ENCODE measurements around the gene MMP14. TPM values are rescaled to one million over a fixed set of nuclear protein-coding genes. Genes with fewer than 3 reads are reported as not detected.
A peak's percentile ranks its signal among the peaks of the same experiment; 100 is the strongest.

Gene MMP14
- total and polyA plus RNA-seq, 2 of the 13 experiments (the other 11 are each of a cell fraction or from before 2014, with no cell fraction given), result 5.2 to 9.8 TPM

DNA sequence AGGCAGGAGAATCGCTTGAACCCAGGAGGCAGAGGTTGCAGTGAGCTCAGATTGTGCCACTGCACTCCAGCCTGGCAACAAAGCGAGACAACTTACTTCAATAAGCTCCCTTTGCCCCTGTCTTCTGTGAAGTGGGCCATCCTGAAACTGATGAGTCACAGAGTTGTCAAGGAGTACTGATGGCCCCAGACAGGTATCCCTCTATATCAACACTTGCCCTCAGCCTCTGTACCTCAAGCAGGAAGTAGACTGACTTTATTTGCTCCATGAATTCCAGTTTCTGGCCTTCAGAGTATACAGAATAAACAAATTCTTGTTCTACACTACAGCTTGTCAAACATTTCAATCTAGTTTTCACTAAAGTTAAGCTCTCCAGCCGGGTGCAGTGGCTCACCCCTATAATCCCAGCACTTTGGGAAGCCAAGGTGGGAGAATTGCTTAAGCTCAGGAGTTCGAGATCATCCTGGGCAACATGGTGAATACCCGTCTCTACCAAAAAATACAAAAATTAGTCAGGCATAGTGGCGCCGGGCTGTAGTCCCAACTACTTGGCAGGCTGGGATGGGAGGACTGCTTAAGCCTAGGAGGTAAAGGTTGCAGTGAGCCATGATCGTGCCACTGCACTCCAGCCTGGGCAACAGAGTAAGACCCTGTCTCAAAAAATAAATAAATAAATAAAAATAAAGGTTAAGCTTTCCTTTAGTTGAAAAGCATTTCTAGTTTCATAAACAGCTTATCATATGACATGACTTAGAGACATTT lies 18.8 kb downstream of the MMP14 start (continued):
- TF ChIP-seq, protein P1, sequence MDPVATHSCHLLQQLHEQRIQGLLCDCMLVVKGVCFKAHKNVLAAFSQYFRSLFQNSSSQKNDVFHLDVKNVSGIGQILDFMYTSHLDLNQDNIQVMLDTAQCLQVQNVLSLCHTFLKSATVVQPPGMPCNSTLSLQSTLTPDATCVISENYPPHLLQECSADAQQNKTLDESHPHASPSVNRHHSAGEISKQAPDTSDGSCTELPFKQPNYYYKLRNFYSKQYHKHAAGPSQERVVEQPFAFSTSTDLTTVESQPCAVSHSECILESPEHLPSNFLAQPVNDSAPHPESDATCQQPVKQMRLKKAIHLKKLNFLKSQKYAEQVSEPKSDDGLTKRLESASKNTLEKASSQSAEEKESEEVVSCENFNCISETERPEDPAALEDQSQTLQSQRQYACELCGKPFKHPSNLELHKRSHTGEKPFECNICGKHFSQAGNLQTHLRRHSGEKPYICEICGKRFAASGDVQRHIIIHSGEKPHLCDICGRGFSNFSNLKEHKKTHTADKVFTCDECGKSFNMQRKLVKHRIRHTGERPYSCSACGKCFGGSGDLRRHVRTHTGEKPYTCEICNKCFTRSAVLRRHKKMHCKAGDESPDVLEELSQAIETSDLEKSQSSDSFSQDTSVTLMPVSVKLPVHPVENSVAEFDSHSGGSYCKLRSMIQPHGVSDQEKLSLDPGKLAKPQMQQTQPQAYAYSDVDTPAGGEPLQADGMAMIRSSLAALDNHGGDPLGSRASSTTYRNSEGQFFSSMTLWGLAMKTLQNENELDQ (CRISPR knock-in tag; IDR thresholded peaks at IDR 0.05; ENCODE audit: borderline replicate concordance), result no peak
- TF ChIP-seq, protein P2, sequence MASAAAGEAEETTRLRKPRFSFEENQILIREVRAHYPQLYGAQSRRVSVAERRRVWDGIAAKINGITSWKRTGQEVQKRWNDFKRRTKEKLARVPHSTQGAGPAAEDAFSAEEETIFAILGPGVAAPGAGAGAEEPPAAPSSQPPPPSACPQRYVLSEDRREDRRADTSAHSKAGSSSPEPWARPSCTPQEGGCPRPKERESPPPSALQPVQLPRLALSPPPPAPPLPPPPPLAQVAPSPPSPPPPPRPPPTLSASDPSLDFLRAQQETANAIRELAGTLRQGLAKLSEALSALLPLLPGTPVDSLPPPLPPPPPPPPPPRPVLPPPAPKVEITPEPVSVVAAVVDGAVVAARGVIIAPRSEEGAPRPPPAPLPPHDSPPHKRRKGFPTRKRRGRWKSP (CRISPR knock-in tag; IDR thresholded peaks at IDR 0.05), result no peak
- TF ChIP-seq, protein P3, sequence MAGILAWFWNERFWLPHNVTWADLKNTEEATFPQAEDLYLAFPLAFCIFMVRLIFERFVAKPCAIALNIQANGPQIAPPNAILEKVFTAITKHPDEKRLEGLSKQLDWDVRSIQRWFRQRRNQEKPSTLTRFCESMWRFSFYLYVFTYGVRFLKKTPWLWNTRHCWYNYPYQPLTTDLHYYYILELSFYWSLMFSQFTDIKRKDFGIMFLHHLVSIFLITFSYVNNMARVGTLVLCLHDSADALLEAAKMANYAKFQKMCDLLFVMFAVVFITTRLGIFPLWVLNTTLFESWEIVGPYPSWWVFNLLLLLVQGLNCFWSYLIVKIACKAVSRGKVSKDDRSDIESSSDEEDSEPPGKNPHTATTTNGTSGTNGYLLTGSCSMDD (CRISPR knock-in tag; IDR thresholded peaks at IDR 0.05), result no peak
- TF ChIP-seq EED (CRISPR knock-in tag; IDR thresholded peaks at IDR 0.05), result no peak
- 0 out of 2 replicates have a peak, but pooled peaks have one; percentile 11 for TF ChIP-seq ZFX (CRISPR knock-in tag; IDR thresholded peaks at IDR 0.05; ENCODE audit: low read depth)
- TF ChIP-seq HMG20A (CRISPR knock-in tag; IDR thresholded peaks at IDR 0.05; ENCODE audit: borderline replicate concordance), result no peak
- 0 out of 2 replicates have a peak, but pooled peaks have one; percentile 30 for TF ChIP-seq GATAD2A (CRISPR knock-in tag; IDR thresholded peaks at IDR 0.05)
- no peak for TF ChIP-seq HHEX (CRISPR knock-in tag; IDR thresholded peaks at IDR 0.05)
- no peak for TF ChIP-seq ZSCAN20 (CRISPR knock-in tag; IDR thresholded peaks at IDR 0.05; ENCODE audit: borderline replicate concordance)
- no peak for TF ChIP-seq XBP1 (CRISPR knock-in tag; IDR thresholded peaks at IDR 0.05)
- no peak for TF ChIP-seq GTF3A (CRISPR knock-in tag; conservative IDR thresholded peaks at IDR 0.05)
- TF ChIP-seq, protein P4, sequence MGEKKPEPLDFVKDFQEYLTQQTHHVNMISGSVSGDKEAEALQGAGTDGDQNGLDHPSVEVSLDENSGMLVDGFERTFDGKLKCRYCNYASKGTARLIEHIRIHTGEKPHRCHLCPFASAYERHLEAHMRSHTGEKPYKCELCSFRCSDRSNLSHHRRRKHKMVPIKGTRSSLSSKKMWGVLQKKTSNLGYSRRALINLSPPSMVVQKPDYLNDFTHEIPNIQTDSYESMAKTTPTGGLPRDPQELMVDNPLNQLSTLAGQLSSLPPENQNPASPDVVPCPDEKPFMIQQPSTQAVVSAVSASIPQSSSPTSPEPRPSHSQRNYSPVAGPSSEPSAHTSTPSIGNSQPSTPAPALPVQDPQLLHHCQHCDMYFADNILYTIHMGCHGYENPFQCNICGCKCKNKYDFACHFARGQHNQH (CRISPR knock-in tag; IDR thresholded peaks at IDR 0.05), result 0 out of 2 replicates have a peak, but pooled peaks have one; percentile 17
- peak; percentile 55; the same call in 1 of the 2 replicates for TF ChIP-seq ZNF350 (CRISPR knock-in tag; IDR thresholded peaks at IDR 0.05; ENCODE audit: borderline replicate concordance, low read depth)
- TF ChIP-seq, protein P5, sequence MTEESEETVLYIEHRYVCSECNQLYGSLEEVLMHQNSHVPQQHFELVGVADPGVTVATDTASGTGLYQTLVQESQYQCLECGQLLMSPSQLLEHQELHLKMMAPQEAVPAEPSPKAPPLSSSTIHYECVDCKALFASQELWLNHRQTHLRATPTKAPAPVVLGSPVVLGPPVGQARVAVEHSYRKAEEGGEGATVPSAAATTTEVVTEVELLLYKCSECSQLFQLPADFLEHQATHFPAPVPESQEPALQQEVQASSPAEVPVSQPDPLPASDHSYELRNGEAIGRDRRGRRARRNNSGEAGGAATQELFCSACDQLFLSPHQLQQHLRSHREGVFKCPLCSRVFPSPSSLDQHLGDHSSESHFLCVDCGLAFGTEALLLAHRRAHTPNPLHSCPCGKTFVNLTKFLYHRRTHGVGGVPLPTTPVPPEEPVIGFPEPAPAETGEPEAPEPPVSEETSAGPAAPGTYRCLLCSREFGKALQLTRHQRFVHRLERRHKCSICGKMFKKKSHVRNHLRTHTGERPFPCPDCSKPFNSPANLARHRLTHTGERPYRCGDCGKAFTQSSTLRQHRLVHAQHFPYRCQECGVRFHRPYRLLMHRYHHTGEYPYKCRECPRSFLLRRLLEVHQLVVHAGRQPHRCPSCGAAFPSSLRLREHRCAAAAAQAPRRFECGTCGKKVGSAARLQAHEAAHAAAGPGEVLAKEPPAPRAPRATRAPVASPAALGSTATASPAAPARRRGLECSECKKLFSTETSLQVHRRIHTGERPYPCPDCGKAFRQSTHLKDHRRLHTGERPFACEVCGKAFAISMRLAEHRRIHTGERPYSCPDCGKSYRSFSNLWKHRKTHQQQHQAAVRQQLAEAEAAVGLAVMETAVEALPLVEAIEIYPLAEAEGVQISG (CRISPR knock-in tag; IDR thresholded peaks at IDR 0.05), result no peak
- TF ChIP-seq FOSL2 (CRISPR knock-in tag; IDR thresholded peaks at IDR 0.05), result peak; percentile 87
- TF ChIP-seq, protein P6, sequence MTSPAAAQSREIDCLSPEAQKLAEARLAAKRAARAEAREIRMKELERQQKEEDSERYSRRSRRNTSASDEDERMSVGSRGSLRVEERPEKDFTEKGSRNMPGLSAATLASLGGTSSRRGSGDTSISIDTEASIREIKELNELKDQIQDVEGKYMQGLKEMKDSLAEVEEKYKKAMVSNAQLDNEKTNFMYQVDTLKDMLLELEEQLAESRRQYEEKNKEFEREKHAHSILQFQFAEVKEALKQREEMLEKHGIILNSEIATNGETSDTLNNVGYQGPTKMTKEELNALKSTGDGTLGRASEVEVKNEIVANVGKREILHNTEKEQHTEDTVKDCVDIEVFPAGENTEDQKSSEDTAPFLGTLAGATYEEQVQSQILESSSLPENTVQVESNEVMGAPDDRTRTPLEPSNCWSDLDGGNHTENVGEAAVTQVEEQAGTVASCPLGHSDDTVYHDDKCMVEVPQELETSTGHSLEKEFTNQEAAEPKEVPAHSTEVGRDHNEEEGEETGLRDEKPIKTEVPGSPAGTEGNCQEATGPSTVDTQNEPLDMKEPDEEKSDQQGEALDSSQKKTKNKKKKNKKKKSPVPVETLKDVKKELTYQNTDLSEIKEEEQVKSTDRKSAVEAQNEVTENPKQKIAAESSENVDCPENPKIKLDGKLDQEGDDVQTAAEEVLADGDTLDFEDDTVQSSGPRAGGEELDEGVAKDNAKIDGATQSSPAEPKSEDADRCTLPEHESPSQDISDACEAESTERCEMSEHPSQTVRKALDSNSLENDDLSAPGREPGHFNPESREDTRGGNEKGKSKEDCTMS (CRISPR knock-in tag; conservative IDR thresholded peaks at IDR 0.05), result no peak
- TF ChIP-seq ZNF296 (CRISPR knock-in tag; conservative IDR thresholded peaks at IDR 0.05), result no peak
- TF ChIP-seq POLR2A (IDR thresholded peaks at IDR 0.05; ENCODE audit: insufficient read depth in 1 of 2, low read depth in 2 of 2, low read length in 2 of 2), result no peak
